GM18498 (cell line): ENCODE results near the gene TCF12.
"Not testable (repeated sequence)": the region's sequence is repeated elsewhere in the genome, so short reads cannot be mapped to it uniquely, and the experiment has no call there.

Experiments used
- ATAC-seq: cut with Tn5 transposase; IDR thresholded peaks from one replicate; pipeline ENCODE4 v1.9.1; 2021; ENCODE audit warnings: mild to moderate bottlenecking, moderate library complexity; ENCODE audit not compliant: unreplicated experiment

The TCF12 gene

GRCh38 chr15:56972426-56972825 is 54.0 kb downstream of the TCF12 start:
- no peak for ATAC-seq

GRCh38 chr15:56973463-56973862 is 55.0 kb downstream of the TCF12 start:
- ATAC-seq, result no peak

- no peak for ATAC-seq
These were observed 58.8 kb downstream of the TCF12 start for GRCh38 chr15:56977232-56977631.

- ATAC-seq, result no peak
These were observed 60.6 kb downstream of the TCF12 start for GRCh38 chr15:56978898-56979662.

GRCh38 chr15:56980473-56980872 is 62.0 kb downstream of the TCF12 start:
- ATAC-seq, result no peak

- no peak for ATAC-seq
These were observed 62.7 kb downstream of the TCF12 start for GRCh38 chr15:56981160-56981559.

GRCh38 chr15:56982987-56983386 is 64.5 kb downstream of the TCF12 start:
- no peak for ATAC-seq

- ATAC-seq, result no peak
These were observed 66.4 kb downstream of the TCF12 start for GRCh38 chr15:56984681-56985481.

- ATAC-seq, result no peak
These were observed 67.4 kb downstream of the TCF12 start for GRCh38 chr15:56985856-56986255.

- ATAC-seq, result no peak
These were observed 68.8 kb downstream of the TCF12 start for GRCh38 chr15:56987286-56987685.

GRCh38 chr15:56988219-56988618 is 69.8 kb downstream of the TCF12 start:
- no peak for ATAC-seq

- ATAC-seq, result no peak
These were observed 71.0 kb downstream of the TCF12 start for GRCh38 chr15:56989411-56989924.

GRCh38 chr15:56991017-56991416 is 72.6 kb downstream of the TCF12 start:
- no peak for ATAC-seq

GRCh38 chr15:56992725-56993124 is 74.3 kb downstream of the TCF12 start:
- no peak for ATAC-seq

GRCh38 chr15:56994280-56994679 is 75.8 kb downstream of the TCF12 start:
- no peak for ATAC-seq

GRCh38 chr15:56996093-56996492 is 77.6 kb downstream of the TCF12 start:
- ATAC-seq, result no peak

GRCh38 chr15:56996746-56997470 is 78.5 kb downstream of the TCF12 start:
- ATAC-seq, result no peak

- no peak for ATAC-seq
These were observed 85.0 kb downstream of the TCF12 start for GRCh38 chr15:57003418-57003817.

GRCh38 chr15:57005244-57005643 is 86.8 kb downstream of the TCF12 start:
- no peak for ATAC-seq

GRCh38 chr15:57007797-57008196 is 89.4 kb downstream of the TCF12 start:
- not testable (repeated sequence) for ATAC-seq

GRCh38 chr15:57010724-57011123 is 92.3 kb downstream of the TCF12 start:
- ATAC-seq, result no peak
